HG02840 (cell line): ENCODE data around the gene ENPP3.

ENCODE experiments used
- ATAC-seq: cut with Tn5 transposase; IDR thresholded peaks from one replicate; pipeline ENCODE4 v1.9.1; 2021; ENCODE audit warnings: mild to moderate bottlenecking, moderate library complexity, moderate number of reproducible peaks; ENCODE audit not compliant: unreplicated experiment, low FRiP score

ENPP3 gene

GRCh38 chr6:131761762-131762067 is 124.6 kb downstream of the ENPP3 start:
- no peak for ATAC-seq

- ATAC-seq: no peak
These were observed 125.9 kb downstream of the ENPP3 start for GRCh38 chr6:131762984-131763383.

- no peak for ATAC-seq
These were observed 126.6 kb downstream of the ENPP3 start for GRCh38 chr6:131763749-131764148.

- ATAC-seq: no peak
These were observed 127.2 kb downstream of the ENPP3 start for GRCh38 chr6:131764350-131764749.

GRCh38 chr6:131765081-131765803 is 128.1 kb downstream of the ENPP3 start:
- ATAC-seq: no peak

GRCh38 chr6:131765804-131766135 is 128.7 kb downstream of the ENPP3 start:
- no peak for ATAC-seq

- no peak for ATAC-seq
These were observed 129.5 kb downstream of the ENPP3 start for GRCh38 chr6:131766631-131767030.

- no peak for ATAC-seq
These were observed 131.9 kb downstream of the ENPP3 start for GRCh38 chr6:131768964-131769363.

GRCh38 chr6:131769385-131770141 is 132.5 kb downstream of the ENPP3 start:
- no peak for ATAC-seq

GRCh38 chr6:131770776-131771175 is 133.7 kb downstream of the ENPP3 start:
- ATAC-seq: no peak

GRCh38 chr6:131773284-131773950 is 136.3 kb downstream of the ENPP3 start:
- ATAC-seq: no peak

GRCh38 chr6:131775886-131776285 is 138.8 kb downstream of the ENPP3 start:
- ATAC-seq: no peak

- ATAC-seq: no peak
These were observed 139.9 kb downstream of the ENPP3 start for GRCh38 chr6:131776985-131777384.

- ATAC-seq: no peak
These were observed 141.1 kb downstream of the ENPP3 start for GRCh38 chr6:131778169-131778568.

- no peak for ATAC-seq
These were observed 142.2 kb downstream of the ENPP3 start for GRCh38 chr6:131779304-131779703.

- ATAC-seq: no peak
These were observed 143.5 kb downstream of the ENPP3 start for GRCh38 chr6:131780600-131780999.

GRCh38 chr6:131781687-131782086 is 144.6 kb downstream of the ENPP3 start:
- no peak for ATAC-seq

GRCh38 chr6:131782764-131783163 is 145.7 kb downstream of the ENPP3 start:
- no peak for ATAC-seq

GRCh38 chr6:131784561-131784960 is 147.5 kb downstream of the ENPP3 start:
- no peak for ATAC-seq

GRCh38 chr6:131787079-131787478 is 150.0 kb downstream of the ENPP3 start:
- no peak for ATAC-seq

- ATAC-seq: no peak
These were observed 150.9 kb downstream of the ENPP3 start for GRCh38 chr6:131787766-131788712.
